GM19193 (cell line): Measurements from ENCODE around the gene GARIN5A.

Experiments
- POLR2A ChIP-seq: IDR thresholded peaks from 4 replicates; pipeline ENCODE4 v1.6.1; 2011; ENCODE audit not compliant: insufficient read depth, insufficient read length; ENCODE audit errors: extremely low read depth

The GARIN5A gene

GRCh38 chr19:50437862-50438449 lies 38.7 kb downstream of the GARIN5A start:
- no peak for TF ChIP-seq POLR2A

DNA sequence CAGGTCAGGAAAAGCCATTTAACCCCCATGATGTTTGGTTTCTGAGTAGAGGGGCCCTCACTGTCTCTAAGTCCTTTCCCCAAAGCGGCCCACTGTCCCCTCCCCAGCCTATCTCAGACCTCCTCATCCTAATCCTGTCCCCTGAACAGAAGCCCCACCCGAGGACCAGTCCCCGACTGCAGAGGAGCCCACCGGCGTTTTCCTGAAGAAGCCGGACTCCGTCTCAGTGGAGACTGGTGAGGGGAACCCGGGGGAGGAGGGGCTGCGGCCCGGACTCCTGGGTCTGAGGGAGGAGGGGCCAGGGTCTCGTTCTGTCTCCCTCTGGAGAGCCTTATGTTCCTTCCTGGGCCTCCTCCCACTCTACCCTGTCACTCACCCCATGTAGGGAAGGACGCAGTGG lies 41.0 kb downstream of the GARIN5A start:
- TF ChIP-seq POLR2A, result no peak

- no peak for TF ChIP-seq POLR2A
Observed at GRCh38 chr19:50435221-50435620, 41.4 kb downstream of the GARIN5A start.

GRCh38 chr19:50434525-50434924 lies 42.1 kb downstream of the GARIN5A start:
- no peak for TF ChIP-seq POLR2A

- no peak for TF ChIP-seq POLR2A
Observed at GRCh38 chr19:50433201-50434180, 43.2 kb downstream of the GARIN5A start.

DNA sequence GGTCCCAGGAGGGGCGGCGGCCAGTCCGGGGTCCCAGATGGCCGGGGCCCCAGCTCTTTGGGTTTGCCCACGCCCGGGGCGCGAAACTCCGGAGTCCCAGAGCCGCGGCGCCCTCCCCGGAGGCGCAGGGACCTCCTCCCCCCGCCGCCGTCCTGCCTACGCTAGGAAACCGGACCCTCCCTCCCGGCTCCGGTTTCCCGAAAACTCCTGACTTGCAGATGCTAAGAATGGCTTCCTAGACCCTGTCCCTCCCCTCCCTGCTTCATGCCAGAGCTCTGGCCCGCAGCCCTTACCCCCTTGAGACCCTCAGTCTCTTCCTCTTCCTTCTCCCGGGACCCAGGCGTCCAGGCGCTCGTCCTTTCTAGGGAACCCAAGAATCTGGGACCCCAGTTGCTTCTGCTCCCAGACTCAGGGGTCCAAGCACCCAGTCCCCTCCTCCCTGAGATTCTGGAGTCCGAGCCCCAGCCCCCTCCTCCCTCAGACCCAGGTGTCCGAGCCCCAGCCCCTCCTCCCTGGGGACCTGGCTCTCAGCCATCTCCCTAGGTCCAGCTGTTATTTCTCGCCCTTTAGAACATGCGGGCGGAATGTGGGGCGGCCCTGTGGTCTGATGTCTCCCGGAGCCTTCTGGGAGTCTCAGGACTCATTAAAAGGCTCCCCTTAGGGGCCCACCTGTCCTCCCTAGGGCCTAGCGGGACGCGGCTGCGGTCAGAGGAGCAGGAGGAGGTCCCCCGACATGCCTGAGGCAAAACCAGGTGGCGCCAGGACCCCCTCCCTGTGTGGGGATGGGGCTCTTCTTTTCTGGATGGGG lies 44.2 kb downstream of the GARIN5A start, which contains the start of gene MYBPC2:
MYBPC2 (plus strand) TSS at position 672 of the 808 bp plus-strand sequence; CDS start at position 734, 62 bp downstream.
- peak; percentile 16 for TF ChIP-seq POLR2A

DNA sequence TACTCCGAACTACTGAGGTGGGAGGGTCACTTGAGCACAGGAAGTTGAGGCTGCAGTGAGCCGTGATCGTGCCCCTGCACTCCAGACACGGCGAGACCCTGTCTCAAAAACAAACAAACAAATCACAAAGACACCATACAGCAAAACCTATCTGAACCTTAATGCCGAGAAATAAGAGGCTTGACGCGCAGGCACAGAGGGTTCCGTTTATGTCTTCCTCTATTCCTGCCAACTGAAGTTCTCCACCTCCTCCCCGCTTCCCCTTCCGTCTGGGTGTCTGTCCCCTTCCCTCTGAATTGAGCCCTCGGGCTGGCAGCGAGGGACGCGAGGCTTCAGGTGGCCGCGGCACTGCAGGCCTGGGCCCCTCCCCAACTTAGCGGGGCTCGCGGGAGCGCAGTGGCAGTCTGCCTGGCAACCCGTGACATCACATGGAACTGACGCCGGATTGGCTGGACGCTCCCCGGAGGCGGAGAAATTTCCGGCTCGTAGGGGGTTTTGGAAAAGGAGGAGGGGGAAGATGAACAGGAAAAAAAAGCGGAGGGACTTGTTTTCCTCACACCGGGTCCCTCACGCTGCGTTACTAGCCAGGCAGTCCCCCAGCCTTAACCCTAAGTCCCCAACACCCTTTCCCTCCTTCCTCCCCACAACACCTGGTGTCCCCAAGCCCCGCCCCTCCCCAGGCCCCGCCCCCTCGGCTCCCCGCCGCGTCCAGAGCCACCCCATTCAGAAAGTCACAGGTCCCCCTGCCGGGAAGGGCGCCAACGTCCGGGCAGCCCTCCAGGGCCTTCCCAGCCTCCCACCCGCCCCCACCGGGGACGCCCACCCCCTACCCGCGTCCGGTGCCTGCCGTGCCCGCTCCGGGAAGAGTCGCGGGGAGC lies 45.1 kb downstream of the GARIN5A start:
- TF ChIP-seq POLR2A, result peak; percentile 57

- TF ChIP-seq POLR2A, result no peak
Observed at GRCh38 chr19:50430888-50431342, 45.7 kb downstream of the GARIN5A start.

GRCh38 chr19:50428772-50429463 lies 47.7 kb downstream of the GARIN5A start:
- TF ChIP-seq POLR2A, result no peak

DNA sequence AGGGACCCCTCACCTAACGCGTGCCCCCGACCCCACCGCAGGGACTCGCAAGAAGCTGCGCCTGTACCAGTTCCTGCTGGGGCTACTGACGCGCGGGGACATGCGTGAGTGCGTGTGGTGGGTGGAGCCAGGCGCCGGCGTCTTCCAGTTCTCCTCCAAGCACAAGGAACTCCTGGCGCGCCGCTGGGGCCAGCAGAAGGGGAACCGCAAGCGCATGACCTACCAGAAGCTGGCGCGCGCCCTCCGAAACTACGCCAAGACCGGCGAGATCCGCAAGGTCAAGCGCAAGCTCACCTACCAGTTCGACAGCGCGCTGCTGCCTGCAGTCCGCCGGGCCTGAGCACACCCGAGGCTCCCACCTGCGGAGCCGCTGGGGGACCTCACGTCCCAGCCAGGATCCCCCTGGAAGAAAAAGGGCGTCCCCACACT lies 48.6 kb downstream of the GARIN5A start:
- TF ChIP-seq POLR2A, result peak; percentile 12

GRCh38 chr19:50427318-50427925 lies 49.2 kb downstream of the GARIN5A start:
- no peak for TF ChIP-seq POLR2A

- no peak for TF ChIP-seq POLR2A
Observed at GRCh38 chr19:50425581-50425980, 51.1 kb downstream of the GARIN5A start.
